PC-9 (cell line): Measurements from ENCODE around the gene HIBCH. TPM values are rescaled to one million over a fixed set of nuclear protein-coding genes. Genes with fewer than 3 reads are reported as not detected.
"Not testable (repeated sequence)": the region's sequence is repeated elsewhere in the genome, so short reads cannot be mapped to it uniquely, and the experiment has no call there.

ENCODE experiments used
- BruUV-seq: library from RNA; stranded (reverse); fragments of 400-500 nt; replicated peaks from 2 replicates; lab custom pipeline; 2021; lab: Mats Ljungman, UMichigan
- CTCF ChIA-PET: fragments of 300-600 bp; sonication (Branson Sonifier 250); formaldehyde crosslinking; loops from one replicate; lab custom pipeline; 2022; ENCODE audit warnings: antibody characterized with exemption; lab: Charles Lee
- POLR2A ChIA-PET: fragments of 300-600 bp; sonication (Branson Sonifier 250); formaldehyde crosslinking; loops from one replicate; lab custom pipeline; 2022; ENCODE audit warnings: antibody characterized with exemption; ENCODE audit not compliant: unreplicated experiment; lab: Charles Lee
- DNase-seq, 2 experiments: peaks; one replicate each; pipeline versions ENCODE4 v3.0.0 to v3.0.0-alpha.2; 2015 to 2022; ENCODE audit warnings: mixed read lengths in 1 of 2
- H2AFZ ChIP-seq: fragments of 200-600 bp; sonication (generic); 2 replicates; pipeline ENCODE4 v1.8.1; 2017; ENCODE audit warnings: antibody characterized with exemption
- H3F3A ChIP-seq: fragments of 200-600 bp; sonication (generic); 2 replicates; pipeline ENCODE4 v1.8.1; 2017; ENCODE audit warnings: antibody characterized with exemption, mild to moderate bottlenecking, low read depth; ENCODE audit not compliant: insufficient read depth
- H3K27ac ChIP-seq: fragments of 200-600 bp; sonication (generic); 2 replicates; pipeline ENCODE4 v1.6.1; 2016; ENCODE audit warnings: mixed run types
- H3K27me3 ChIP-seq: fragments of 200-600 bp; sonication (generic); 2 replicates; pipeline ENCODE4 v1.6.1; 2016; ENCODE audit warnings: low read depth, mixed run types; ENCODE audit not compliant: insufficient read depth
- H3K36me3 ChIP-seq: fragments of 200-600 bp; sonication (generic); 2 replicates; pipeline ENCODE4 v1.6.1; 2016; ENCODE audit warnings: low read depth, mixed run types
- H3K4me1 ChIP-seq: fragments of 200-600 bp; sonication (generic); replicated peaks from 2 replicates; pipeline ENCODE4 v1.6.1; 2016; ENCODE audit warnings: mixed run types; ENCODE audit not compliant: insufficient read depth
- H3K4me2 ChIP-seq: fragments of 200-600 bp; sonication (generic); 2 replicates; pipeline ENCODE4 v1.6.1; 2017; ENCODE audit warnings: mixed run types
- H3K4me3 ChIP-seq: fragments of 200-600 bp; sonication (generic); 2 replicates; pipeline ENCODE4 v1.6.1; 2016; ENCODE audit warnings: mixed run types
- H3K79me2 ChIP-seq: fragments of 200-600 bp; sonication (generic); 2 replicates; pipeline ENCODE4 v1.6.1; 2017; ENCODE audit warnings: low read depth, mixed run types
- H3K9me2 ChIP-seq: fragments of 200-600 bp; sonication (generic); 2 replicates; pipeline ENCODE4 v1.8.1; 2017; ENCODE audit warnings: mild to moderate bottlenecking; ENCODE audit not compliant: insufficient read depth
- H3K9me3 ChIP-seq: fragments of 200-600 bp; sonication (generic); 2 replicates; pipeline ENCODE4 v1.8.1; 2016; ENCODE audit warnings: low read depth; ENCODE audit not compliant: insufficient read depth
- H4K20me1 ChIP-seq: fragments of 200-600 bp; sonication (generic); 2 replicates; pipeline ENCODE4 v1.8.1; 2017; ENCODE audit not compliant: insufficient read depth
- EZH2 ChIP-seq: fragments of 200-600 bp; sonication (generic); IDR thresholded peaks from 2 replicates; pipeline ENCODE4 v1.8.0; 2017; ENCODE audit warnings: antibody characterized with exemption, low read depth
- intact Hi-C: fragments of 100-400 bp; cut with micrococcal nuclease; formaldehyde crosslinking; loops from one replicate; pipeline ENCODE4 v1.10.0; 2022; ENCODE audit not compliant: unreplicated experiment
- total RNA-seq: library from RNA; stranded (reverse); gene quantifications from 2 replicates; pipeline ENCODE4 v1.2.3, GENCODE V29; 2021
- TF ChIP-seq, protein P1 (sequence below): fragments of 200-600 bp; sonication (generic); conservative IDR thresholded peaks from 2 replicates; pipeline ENCODE4 v1.6.1; 2017; ENCODE audit warnings: mixed run types, antibody characterized with exemption, mild to moderate bottlenecking, moderate library complexity

HIBCH gene
- total RNA-seq, 1 experiment from 2014 or later: 14.7 TPM

DNA sequence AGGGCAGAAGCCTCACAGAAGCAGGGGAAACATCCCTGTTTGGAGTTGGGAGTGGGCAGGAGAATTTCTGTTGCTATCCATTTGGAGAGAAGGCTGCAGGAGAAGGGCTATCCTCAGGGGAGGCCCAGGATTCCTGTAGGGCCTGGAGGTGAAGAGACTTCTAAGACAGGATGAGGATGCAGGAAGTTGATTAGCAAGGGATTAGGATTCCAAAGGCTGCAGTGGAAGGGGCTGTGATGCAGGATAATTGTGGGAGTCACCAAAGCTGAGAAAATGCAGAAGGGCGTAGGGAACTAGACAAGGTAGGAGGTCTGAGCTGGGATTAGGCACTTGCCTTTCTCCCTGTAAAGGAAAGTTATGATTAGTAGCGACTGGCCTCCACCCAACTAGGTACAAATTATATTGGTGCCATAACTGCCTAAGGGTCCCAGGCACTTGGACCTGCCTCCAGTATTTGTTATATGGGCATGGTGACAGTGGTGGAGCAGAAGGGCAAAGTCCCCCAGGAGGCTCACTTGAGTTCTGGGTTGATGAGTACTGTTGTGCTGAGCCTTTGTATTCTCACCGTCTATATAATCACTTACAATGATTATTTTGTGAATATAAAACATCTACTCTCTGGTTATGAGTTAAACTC is 160.7 kb downstream of the HIBCH start:
- no peaks in the 10 kb centered on the region for H4K20me1 ChIP-seq
- H3K27me3 ChIP-seq: no peaks in the 10 kb centered on the region
- CTCF ChIA-PET: no interaction called here
- no peak for TF ChIP-seq EZH2
- TF ChIP-seq, protein P1, sequence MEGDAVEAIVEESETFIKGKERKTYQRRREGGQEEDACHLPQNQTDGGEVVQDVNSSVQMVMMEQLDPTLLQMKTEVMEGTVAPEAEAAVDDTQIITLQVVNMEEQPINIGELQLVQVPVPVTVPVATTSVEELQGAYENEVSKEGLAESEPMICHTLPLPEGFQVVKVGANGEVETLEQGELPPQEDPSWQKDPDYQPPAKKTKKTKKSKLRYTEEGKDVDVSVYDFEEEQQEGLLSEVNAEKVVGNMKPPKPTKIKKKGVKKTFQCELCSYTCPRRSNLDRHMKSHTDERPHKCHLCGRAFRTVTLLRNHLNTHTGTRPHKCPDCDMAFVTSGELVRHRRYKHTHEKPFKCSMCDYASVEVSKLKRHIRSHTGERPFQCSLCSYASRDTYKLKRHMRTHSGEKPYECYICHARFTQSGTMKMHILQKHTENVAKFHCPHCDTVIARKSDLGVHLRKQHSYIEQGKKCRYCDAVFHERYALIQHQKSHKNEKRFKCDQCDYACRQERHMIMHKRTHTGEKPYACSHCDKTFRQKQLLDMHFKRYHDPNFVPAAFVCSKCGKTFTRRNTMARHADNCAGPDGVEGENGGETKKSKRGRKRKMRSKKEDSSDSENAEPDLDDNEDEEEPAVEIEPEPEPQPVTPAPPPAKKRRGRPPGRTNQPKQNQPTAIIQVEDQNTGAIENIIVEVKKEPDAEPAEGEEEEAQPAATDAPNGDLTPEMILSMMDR: no peak
- intact Hi-C loops: no loop called here
- no peak overlapping the region for H3K4me3 ChIP-seq
- no peaks in the 10 kb centered on the region for H3K9me2 ChIP-seq
- H3K27ac ChIP-seq: no peak overlapping the region
- H3F3A ChIP-seq: no peaks in the 10 kb centered on the region
- no peak overlapping the region for H2AFZ ChIP-seq
- H3K4me1 ChIP-seq: no peaks in the 10 kb centered on the region
- DNase-seq: no peak
- no TSS peak for BruUV-seq
- H3K79me2 ChIP-seq: no peaks in the 10 kb centered on the region
- H3K36me3 ChIP-seq: no peaks in the 10 kb centered on the region
- no peaks in the 10 kb centered on the region for H3K9me3 ChIP-seq
- H3K4me2 ChIP-seq: no peak overlapping the region
- POLR2A ChIA-PET: no interaction called here

DNA sequence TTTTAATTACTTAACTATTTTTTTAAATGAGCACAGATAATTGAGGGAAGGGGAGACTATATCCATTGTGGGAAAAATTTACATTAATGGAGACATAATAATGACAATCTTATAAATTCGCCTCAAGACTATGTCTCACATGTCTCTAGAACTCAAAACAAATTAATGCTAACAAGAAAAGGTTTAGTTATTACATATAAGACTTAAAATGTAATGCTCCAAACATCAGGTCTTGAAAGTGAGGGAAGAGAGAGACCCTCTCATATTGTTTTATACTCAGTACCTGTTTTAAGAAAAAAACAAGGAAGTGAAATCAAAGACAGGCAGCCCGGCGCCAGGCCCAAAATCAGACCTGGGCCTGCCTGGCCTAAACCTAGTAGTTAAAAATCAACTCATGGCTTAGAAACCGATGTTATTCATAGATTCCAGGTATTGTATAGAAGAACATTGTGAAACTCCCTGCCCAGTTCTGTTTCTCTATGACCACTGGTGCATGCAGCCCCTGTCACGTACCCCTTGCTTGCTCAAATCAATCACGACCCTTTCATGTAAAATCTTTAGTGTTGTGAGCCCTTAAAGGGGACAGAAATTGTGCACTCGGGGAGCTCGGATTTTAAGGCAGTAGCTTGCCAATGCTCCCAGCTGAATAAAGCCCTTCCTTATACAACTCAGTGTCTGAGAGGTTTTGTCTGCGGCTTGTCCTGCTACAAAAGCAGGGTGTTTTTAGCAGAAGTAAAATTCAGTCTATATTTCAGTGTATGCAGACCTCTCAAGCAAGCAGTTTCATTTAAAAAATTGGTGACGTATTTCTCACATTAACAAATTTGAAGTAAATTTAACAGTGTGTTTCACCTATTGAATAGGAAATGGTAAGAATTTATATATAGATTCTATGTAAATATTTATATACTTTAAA is 161.8 kb downstream of the HIBCH start:
- H3F3A ChIP-seq, H3K4me3 ChIP-seq, BruUV-seq, H3K4me1 ChIP-seq, H3K27me3 ChIP-seq, intact Hi-C loops, H4K20me1 ChIP-seq, DNase-seq, H3K79me2 ChIP-seq, H3K27ac ChIP-seq, H3K9me3 ChIP-seq, H3K4me2 ChIP-seq, H3K9me2 ChIP-seq, H2AFZ ChIP-seq, CTCF ChIA-PET, H3K36me3 ChIP-seq: not testable (repeated sequence)
- POLR2A ChIA-PET: interaction anchor here (0.6 kb wide), 1 partner anchor 24 kb away, joined by 3 read pairs; no protein-coding TSS in a partner anchor

DNA sequence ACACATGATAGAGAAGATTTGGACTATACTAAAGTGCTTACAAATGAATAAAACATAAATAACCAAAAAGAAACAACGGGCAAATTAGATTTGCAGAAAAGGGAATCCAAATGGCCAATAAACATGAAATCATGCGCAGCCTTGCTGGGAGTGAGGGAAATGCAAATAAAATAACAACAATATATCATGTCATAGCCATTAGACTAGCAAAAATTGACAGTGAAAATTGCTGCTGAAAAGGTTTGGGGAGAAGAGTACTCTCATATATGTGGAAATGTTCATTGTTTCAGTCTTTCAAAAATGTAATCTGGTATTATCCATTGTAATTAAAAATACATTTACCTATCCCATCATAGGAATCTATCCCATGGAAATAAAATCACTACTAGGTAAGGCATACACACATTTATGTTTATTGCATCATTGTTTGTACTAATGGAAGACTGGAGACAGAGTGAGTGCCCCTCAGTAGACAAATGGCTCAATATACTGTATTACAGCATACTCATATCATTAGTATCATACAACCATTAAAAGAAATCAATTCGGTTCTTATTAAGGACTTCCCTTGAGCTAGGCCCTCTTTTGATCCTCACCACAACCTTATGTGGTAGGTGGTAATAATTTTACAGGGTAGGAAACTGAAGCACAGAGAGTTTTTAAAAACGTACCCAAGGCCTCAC is 163.0 kb downstream of the HIBCH start:
- POLR2A ChIA-PET: no interaction called here
- no peaks in the 10 kb centered on the region for H4K20me1 ChIP-seq
- H3F3A ChIP-seq: no peaks in the 10 kb centered on the region
- no peaks in the 10 kb centered on the region for H3K27me3 ChIP-seq
- no peak for TF ChIP-seq EZH2
- TF ChIP-seq, protein P1: no peak
- H3K9me3 ChIP-seq: no peaks in the 10 kb centered on the region
- no peaks in the 10 kb centered on the region for H3K4me1 ChIP-seq
- H2AFZ ChIP-seq: no peak overlapping the region
- H3K4me3 ChIP-seq: no peak overlapping the region
- DNase-seq: no peak
- H3K4me2 ChIP-seq: no peak overlapping the region
- H3K9me2 ChIP-seq: no peaks in the 10 kb centered on the region
- CTCF ChIA-PET: no interaction called here
- BruUV-seq: no TSS peak
- no peak overlapping the region for H3K27ac ChIP-seq
- H3K79me2 ChIP-seq: no peaks in the 10 kb centered on the region
- intact Hi-C loops: no loop called here
- H3K36me3 ChIP-seq: no peaks in the 10 kb centered on the region

Other genes starting within 250 kb of the HIBCH start
- gene INPP1, start 23.8 kb upstream of the HIBCH start, total RNA-seq: 7.1 and 9.5 TPM in 2 replicates
- 13.3 and 15.6 TPM in 2 replicates for gene MFSD6, start 88.5 kb upstream of the HIBCH start, total RNA-seq
- gene NEMP2, start 214.9 kb upstream of the HIBCH start, total RNA-seq: 8.3 and 9.7 TPM in 2 replicates